Vagina (tissue), 2 donors: ENCODE measurements around the gene ARHGEF17. TPM values are rescaled to one million over a fixed set of nuclear protein-coding genes. Genes with fewer than 3 reads are reported as not detected.

Experiments used
- DNase-seq, 2 donors: peaks; one replicate each; pipeline ENCODE4 v3.0.0-alpha.2; 2017; ENCODE audit errors: extremely low spot score in 2 of 2
- H3K27ac ChIP-seq: fragments of 200-600 bp; sonication (generic); one replicate; pipeline ENCODE4 v1.5.1; 2019
- H3K27me3 ChIP-seq: fragments of 200-600 bp; sonication (generic); one replicate; pipeline ENCODE4 v1.5.1; 2019
- H3K36me3 ChIP-seq, 2 donors: fragments of 200-600 bp; sonication (generic); one replicate each; pipeline ENCODE4 v1.5.1; 2017 to 2019
- H3K4me1 ChIP-seq: fragments of 200-600 bp; sonication (generic); one replicate; pipeline ENCODE4 v1.5.1; 2019
- H3K4me3 ChIP-seq, 2 donors: fragments of 200-600 bp; sonication (generic); 1 replicate in 1 of 2; 2 replicates in 1 of 2; pipeline ENCODE4 v1.5.1; 2016 to 2019
- H3K9me3 ChIP-seq: fragments of 200-600 bp; sonication (generic); one replicate; pipeline ENCODE4 v1.5.1; 2019
- CTCF ChIP-seq, 3 experiments: fragments of 450-650 bp in 2 of 3; fragments of 200-600 bp in 1 of 3; sonication (generic) in 1 of 3; IDR thresholded peaks; one replicate each; pipeline ENCODE4 v1.5.1; 2017 to 2019; ENCODE audit warnings: antibody characterized with exemption in 3 of 3, mild to moderate bottlenecking in 2 of 3, moderate library complexity in 2 of 3
- POLR2A ChIP-seq, 2 donors: fragments of 450-650 bp; IDR thresholded peaks; one replicate each; pipeline ENCODE4 v1.6.1; 2017; ENCODE audit warnings: antibody characterized with exemption in 2 of 2, mild to moderate bottlenecking in 2 of 2, moderate library complexity in 2 of 2
- POLR2AphosphoS5 ChIP-seq, 2 donors: sonication (generic); formaldehyde crosslinking; IDR thresholded peaks; one replicate each; pipeline ENCODE4 v1.9.0; 2017; ENCODE audit warnings: antibody characterized with exemption in 2 of 2, mild to moderate bottlenecking in 2 of 2, low read depth in 1 of 2; ENCODE audit not compliant: insufficient read depth in 1 of 2
- intact Hi-C: fragments of 100-400 bp; cut with DNase I; formaldehyde crosslinking; loops from one replicate; pipeline ENCODE4 v1.15.1; 2023
- total RNA-seq: library from RNA; depleted of rRNA; stranded (reverse); fragments of >200 nt; gene quantifications from one replicate; pipeline ENCODE4 v1.2.3, GENCODE V29; 2016

The ARHGEF17 gene
- 32.9 TPM for total RNA-seq

- Histone ChIP-seq H3K9me3 (no peaks in the 10 kb centered on the region), H3K27ac (peak within 1 kb of the TSS; percentile 98), H3K4me1 (peaks cover 54% of the 10 kb centered on the region), H3K4me3 (peak within 1 kb of the TSS; percentile 84 to 85), H3K36me3 (no peaks in the 10 kb centered on the region), H3K27me3 (no peaks in the 10 kb centered on the region)
- no peak for DNase-seq
- intact Hi-C loops: loop anchor here (2.0 kb wide), 1 partner anchor 27 kb away; no protein-coding TSS in a partner anchor
- TF ChIP-seq POLR2AphosphoS5 (IDR thresholded peaks at IDR 0.05; ENCODE audit: insufficient read depth in 1 of 2, low read depth in 1 of 2) (peak in 1 of 2 donors; percentile 75), CTCF (IDR thresholded peaks at IDR 0.05) (no peak), POLR2A (IDR thresholded peaks at IDR 0.05) (peak in 1 of 2 donors; percentile 46)
These were observed at the start of gene ARHGEF17 for GRCh38 chr11:73308003-73308960. ARHGEF17 (plus strand) TSS chr11:73308276; CDS start chr11:73308639, 363 bp downstream.

DNA sequence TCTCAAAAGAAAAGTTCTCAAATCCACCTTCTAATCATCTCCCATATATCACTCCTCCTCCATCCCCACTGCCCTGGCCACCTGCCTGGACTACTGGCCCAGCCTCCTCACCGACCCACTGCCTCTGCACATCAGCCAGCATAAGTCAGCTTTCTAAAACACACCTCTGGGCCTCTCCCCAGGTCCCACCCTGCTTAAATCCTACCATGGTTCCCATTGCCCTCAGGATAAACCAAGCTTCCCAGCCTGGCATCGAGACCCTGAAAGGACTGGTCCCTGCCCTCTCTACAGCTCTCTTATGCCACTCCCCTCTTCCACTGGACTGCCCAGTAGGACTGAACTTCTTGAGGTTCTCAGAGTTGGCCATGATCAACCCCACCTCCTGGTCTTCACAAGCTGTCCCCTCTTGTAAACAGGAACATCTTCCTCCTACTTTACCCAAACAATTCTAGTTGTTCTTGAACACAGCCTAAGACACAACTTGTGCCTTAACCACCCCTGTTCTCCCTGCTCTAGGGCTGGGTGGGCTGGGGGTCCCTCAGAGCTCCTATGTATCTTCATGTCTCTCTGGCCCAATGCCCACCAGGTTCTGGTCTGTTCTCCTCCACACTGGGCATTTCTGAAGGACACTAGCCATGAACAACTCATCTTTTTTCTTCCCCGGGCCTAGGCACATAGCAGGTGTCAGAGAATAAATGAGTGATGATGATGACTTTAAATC, 48.5 kb upstream of the ARHGEF17 start:
- no peak for DNase-seq
- Histone ChIP-seq H3K4me3 (no peak overlapping the region), H3K9me3 (no peaks in the 10 kb centered on the region), H3K27ac (no peak overlapping the region), H3K36me3 (no peaks in the 10 kb centered on the region), H3K27me3 (no peaks in the 10 kb centered on the region), H3K4me1 (peaks cover 19% of the 10 kb centered on the region)
- intact Hi-C loops: no loop called here
- TF ChIP-seq CTCF (IDR thresholded peaks at IDR 0.05) (no peak), POLR2AphosphoS5 (IDR thresholded peaks at IDR 0.05; ENCODE audit: insufficient read depth in 1 of 2, low read depth in 1 of 2) (no peak), POLR2A (IDR thresholded peaks at IDR 0.05) (no peak)

DNA sequence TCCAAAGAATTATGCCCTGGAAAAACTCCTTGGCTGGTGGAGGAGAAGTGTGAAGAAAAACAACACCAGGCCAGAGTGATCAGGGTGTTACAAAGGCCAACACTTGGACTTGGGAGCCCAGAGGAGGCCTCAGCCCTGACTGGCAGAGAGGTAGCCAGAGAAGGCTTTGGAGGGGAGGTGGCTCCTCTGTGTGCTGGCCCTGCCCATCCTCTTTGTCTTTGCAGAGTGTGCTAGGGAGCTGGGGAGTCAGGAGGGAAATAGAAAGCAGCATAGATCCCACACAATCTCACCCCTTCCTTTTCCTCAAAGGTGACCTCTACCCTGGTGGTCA, 48.0 kb upstream of the ARHGEF17 start:
- Histone ChIP-seq H3K27ac (no peak overlapping the region), H3K4me1 (peaks cover 21% of the 10 kb centered on the region), H3K27me3 (no peaks in the 10 kb centered on the region), H3K36me3 (no peaks in the 10 kb centered on the region), H3K4me3 (no peak overlapping the region), H3K9me3 (no peaks in the 10 kb centered on the region)
- TF ChIP-seq POLR2AphosphoS5 (IDR thresholded peaks at IDR 0.05; ENCODE audit: insufficient read depth in 1 of 2, low read depth in 1 of 2) (no peak), POLR2A (IDR thresholded peaks at IDR 0.05) (no peak), CTCF (IDR thresholded peaks at IDR 0.05) (no peak)
- DNase-seq: no peak
- intact Hi-C loops: no loop called here

DNA sequence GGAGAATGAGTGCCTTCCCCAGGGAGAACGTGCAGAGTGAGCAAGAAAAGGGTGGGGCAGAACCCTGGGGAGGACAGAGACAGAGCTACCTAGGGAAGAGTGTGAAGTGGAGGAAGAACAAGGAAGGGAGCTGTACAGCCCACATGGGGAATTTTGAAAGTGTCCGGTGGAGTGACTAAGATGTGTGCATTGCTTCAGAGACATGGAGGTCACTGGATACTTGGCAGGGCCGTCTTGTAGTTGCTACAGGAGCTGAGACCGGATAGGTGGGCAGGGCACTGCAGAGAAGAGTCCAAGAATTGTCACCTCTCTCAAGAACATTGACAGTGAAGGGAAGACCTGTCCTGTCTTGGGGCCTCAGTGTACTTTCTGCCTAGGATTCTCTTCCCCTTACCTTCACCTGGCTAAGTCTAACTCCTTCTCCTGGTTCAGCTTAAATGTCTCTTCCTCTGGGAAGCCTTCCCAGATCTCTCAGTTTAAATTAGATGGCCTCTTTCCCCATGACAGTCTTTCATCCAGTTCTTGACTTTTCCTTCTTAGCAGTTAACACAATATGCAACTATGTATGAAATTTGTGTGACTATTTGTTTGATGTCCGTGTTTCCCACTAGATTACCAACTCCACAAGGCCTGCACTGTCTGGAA, 45.1 kb upstream of the ARHGEF17 start:
- H3K27ac ChIP-seq: no peak overlapping the region
- no peak for DNase-seq
- H3K4me3 ChIP-seq: no peak overlapping the region
- peaks cover 12% of the 10 kb centered on the region for H3K4me1 ChIP-seq
- H3K9me3 ChIP-seq: no peaks in the 10 kb centered on the region
- H3K27me3 ChIP-seq: no peaks in the 10 kb centered on the region
- TF ChIP-seq POLR2AphosphoS5 (IDR thresholded peaks at IDR 0.05; ENCODE audit: insufficient read depth in 1 of 2, low read depth in 1 of 2) (no peak), CTCF (IDR thresholded peaks at IDR 0.05) (no peak), POLR2A (IDR thresholded peaks at IDR 0.05) (no peak)
- no peaks in the 10 kb centered on the region for H3K36me3 ChIP-seq
- intact Hi-C loops: no loop called here
